PC-9 (cell line): ENCODE measurements around the gene DNAJA1. TPM values are rescaled to one million over a fixed set of nuclear protein-coding genes. Genes with fewer than 3 reads are reported as not detected.

ENCODE experiments used
- BruUV-seq: library from RNA; stranded (reverse); fragments of 400-500 nt; replicated peaks from 2 replicates; lab custom pipeline; 2021; lab: Mats Ljungman, UMichigan
- CTCF ChIA-PET: fragments of 300-600 bp; sonication (Branson Sonifier 250); formaldehyde crosslinking; loops from one replicate; lab custom pipeline; 2022; ENCODE audit warnings: antibody characterized with exemption; lab: Charles Lee
- POLR2A ChIA-PET: fragments of 300-600 bp; sonication (Branson Sonifier 250); formaldehyde crosslinking; loops from one replicate; lab custom pipeline; 2022; ENCODE audit warnings: antibody characterized with exemption; ENCODE audit not compliant: unreplicated experiment; lab: Charles Lee
- DNase-seq, 2 experiments: peaks; one replicate each; pipeline versions ENCODE4 v3.0.0 to v3.0.0-alpha.2; 2015 to 2022; ENCODE audit warnings: mixed read lengths in 1 of 2
- H2AFZ ChIP-seq: fragments of 200-600 bp; sonication (generic); 2 replicates; pipeline ENCODE4 v1.8.1; 2017; ENCODE audit warnings: antibody characterized with exemption
- H3F3A ChIP-seq: fragments of 200-600 bp; sonication (generic); 2 replicates; pipeline ENCODE4 v1.8.1; 2017; ENCODE audit warnings: antibody characterized with exemption, mild to moderate bottlenecking, low read depth; ENCODE audit not compliant: insufficient read depth
- H3K27ac ChIP-seq: fragments of 200-600 bp; sonication (generic); 2 replicates; pipeline ENCODE4 v1.6.1; 2016; ENCODE audit warnings: mixed run types
- H3K27me3 ChIP-seq: fragments of 200-600 bp; sonication (generic); 2 replicates; pipeline ENCODE4 v1.6.1; 2016; ENCODE audit warnings: low read depth, mixed run types; ENCODE audit not compliant: insufficient read depth
- H3K36me3 ChIP-seq: fragments of 200-600 bp; sonication (generic); 2 replicates; pipeline ENCODE4 v1.6.1; 2016; ENCODE audit warnings: low read depth, mixed run types
- H3K4me1 ChIP-seq: fragments of 200-600 bp; sonication (generic); replicated peaks from 2 replicates; pipeline ENCODE4 v1.6.1; 2016; ENCODE audit warnings: mixed run types; ENCODE audit not compliant: insufficient read depth
- H3K4me2 ChIP-seq: fragments of 200-600 bp; sonication (generic); 2 replicates; pipeline ENCODE4 v1.6.1; 2017; ENCODE audit warnings: mixed run types
- H3K4me3 ChIP-seq: fragments of 200-600 bp; sonication (generic); 2 replicates; pipeline ENCODE4 v1.6.1; 2016; ENCODE audit warnings: mixed run types
- H3K79me2 ChIP-seq: fragments of 200-600 bp; sonication (generic); 2 replicates; pipeline ENCODE4 v1.6.1; 2017; ENCODE audit warnings: low read depth, mixed run types
- H3K9me2 ChIP-seq: fragments of 200-600 bp; sonication (generic); 2 replicates; pipeline ENCODE4 v1.8.1; 2017; ENCODE audit warnings: mild to moderate bottlenecking; ENCODE audit not compliant: insufficient read depth
- H3K9me3 ChIP-seq: fragments of 200-600 bp; sonication (generic); 2 replicates; pipeline ENCODE4 v1.8.1; 2016; ENCODE audit warnings: low read depth; ENCODE audit not compliant: insufficient read depth
- H4K20me1 ChIP-seq: fragments of 200-600 bp; sonication (generic); 2 replicates; pipeline ENCODE4 v1.8.1; 2017; ENCODE audit not compliant: insufficient read depth
- EZH2 ChIP-seq: fragments of 200-600 bp; sonication (generic); IDR thresholded peaks from 2 replicates; pipeline ENCODE4 v1.8.0; 2017; ENCODE audit warnings: antibody characterized with exemption, low read depth
- intact Hi-C: fragments of 100-400 bp; cut with micrococcal nuclease; formaldehyde crosslinking; loops from one replicate; pipeline ENCODE4 v1.10.0; 2022; ENCODE audit not compliant: unreplicated experiment
- total RNA-seq: library from RNA; stranded (reverse); gene quantifications from 2 replicates; pipeline ENCODE4 v1.2.3, GENCODE V29; 2021
- TF ChIP-seq, protein P1 (sequence below): fragments of 200-600 bp; sonication (generic); conservative IDR thresholded peaks from 2 replicates; pipeline ENCODE4 v1.6.1; 2017; ENCODE audit warnings: mixed run types, antibody characterized with exemption, mild to moderate bottlenecking, moderate library complexity

The DNAJA1 gene
- total RNA-seq, 1 experiment from 2014 or later = 88.4 TPM

DNA sequence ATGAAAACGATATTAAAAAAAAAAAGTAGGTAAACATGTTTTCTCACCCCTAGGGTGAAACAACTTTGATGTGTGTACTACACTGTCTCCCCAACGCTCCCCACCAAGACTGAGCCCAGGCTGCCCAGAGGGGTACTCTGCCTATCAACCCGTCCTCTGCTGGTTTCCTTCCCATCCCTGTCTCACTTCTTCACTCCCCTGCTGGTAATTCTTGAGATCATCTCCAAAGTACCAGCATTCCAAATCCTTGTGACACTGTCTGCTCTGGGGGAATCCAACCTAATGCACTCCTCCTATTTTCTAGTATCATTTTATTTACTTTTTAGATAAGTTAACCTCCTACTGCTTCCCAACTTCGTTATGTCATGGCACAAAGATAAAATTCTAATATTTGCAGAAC, 17.3 kb upstream of the DNAJA1 start:
- Histone ChIP-seq H3K27me3 (no peaks in the 10 kb centered on the region), H3K36me3 (no peaks in the 10 kb centered on the region), H3K9me3 (no peaks in the 10 kb centered on the region), H3K4me2 (no peak overlapping the region), H3K9me2 (no peaks in the 10 kb centered on the region), H2AFZ (no peak overlapping the region), H3F3A (no peaks in the 10 kb centered on the region), H3K4me3 (no peak overlapping the region), H3K79me2 (no peaks in the 10 kb centered on the region), H3K27ac (no peak overlapping the region), H3K4me1 (no peaks in the 10 kb centered on the region), H4K20me1 (no peaks in the 10 kb centered on the region)
- TF ChIP-seq, protein P1, sequence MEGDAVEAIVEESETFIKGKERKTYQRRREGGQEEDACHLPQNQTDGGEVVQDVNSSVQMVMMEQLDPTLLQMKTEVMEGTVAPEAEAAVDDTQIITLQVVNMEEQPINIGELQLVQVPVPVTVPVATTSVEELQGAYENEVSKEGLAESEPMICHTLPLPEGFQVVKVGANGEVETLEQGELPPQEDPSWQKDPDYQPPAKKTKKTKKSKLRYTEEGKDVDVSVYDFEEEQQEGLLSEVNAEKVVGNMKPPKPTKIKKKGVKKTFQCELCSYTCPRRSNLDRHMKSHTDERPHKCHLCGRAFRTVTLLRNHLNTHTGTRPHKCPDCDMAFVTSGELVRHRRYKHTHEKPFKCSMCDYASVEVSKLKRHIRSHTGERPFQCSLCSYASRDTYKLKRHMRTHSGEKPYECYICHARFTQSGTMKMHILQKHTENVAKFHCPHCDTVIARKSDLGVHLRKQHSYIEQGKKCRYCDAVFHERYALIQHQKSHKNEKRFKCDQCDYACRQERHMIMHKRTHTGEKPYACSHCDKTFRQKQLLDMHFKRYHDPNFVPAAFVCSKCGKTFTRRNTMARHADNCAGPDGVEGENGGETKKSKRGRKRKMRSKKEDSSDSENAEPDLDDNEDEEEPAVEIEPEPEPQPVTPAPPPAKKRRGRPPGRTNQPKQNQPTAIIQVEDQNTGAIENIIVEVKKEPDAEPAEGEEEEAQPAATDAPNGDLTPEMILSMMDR = no peak
- TF ChIP-seq EZH2 = no peak
- intact Hi-C loops = loop anchor here (10.0 kb wide), 1 partner anchor 217 kb away; no protein-coding TSS in a partner anchor
- POLR2A ChIA-PET = no interaction called here
- CTCF ChIA-PET = interaction anchor here (0.7 kb wide), 1 partner anchor 85 kb away, joined by 6 read pairs; no protein-coding TSS in a partner anchor
- no peak for DNase-seq
- BruUV-seq = no TSS peak

DNA sequence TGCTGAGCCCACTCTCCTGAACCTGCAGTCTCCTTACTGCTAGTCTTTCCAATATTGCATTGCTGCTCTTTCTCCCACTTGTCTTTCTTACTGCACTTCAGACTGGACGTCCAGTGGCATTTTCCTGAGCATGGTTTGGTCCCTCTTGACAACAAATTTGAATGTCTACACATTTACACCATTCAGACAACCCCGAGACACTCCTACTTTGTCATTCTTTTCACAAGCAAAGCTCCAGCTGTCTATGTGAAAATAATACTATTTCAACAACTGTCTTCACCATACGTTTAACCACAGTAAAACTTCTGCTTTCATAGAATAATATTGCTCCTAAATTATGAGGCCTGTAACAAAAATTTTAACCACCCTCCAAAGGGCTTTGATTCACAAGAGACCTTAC, 13.2 kb upstream of the DNAJA1 start:
- Histone ChIP-seq H3K79me2 (no peaks in the 10 kb centered on the region), H3K27ac (no peak overlapping the region), H3K4me2 (no peak overlapping the region), H3K9me2 (no peaks in the 10 kb centered on the region), H3K9me3 (no peaks in the 10 kb centered on the region), H3K4me1 (no peaks in the 10 kb centered on the region), H3F3A (peaks cover 6% of the 10 kb centered on the region; the same call in 1 of the 2 replicates), H3K4me3 (no peak overlapping the region), H2AFZ (no peak overlapping the region), H4K20me1 (0 out of 2 replicates have a peak, but pooled peaks cover 6% of the 10 kb centered on the region), H3K27me3 (no peaks in the 10 kb centered on the region), H3K36me3 (no peaks in the 10 kb centered on the region)
- no peak for DNase-seq
- intact Hi-C loops = no loop called here
- BruUV-seq = no TSS peak
- no peak for TF ChIP-seq EZH2
- TF ChIP-seq, protein P1 = no peak
- POLR2A ChIA-PET = interaction anchor here (0.6 kb wide), 1 partner anchor 15 kb away, joined by 4 read pairs; no protein-coding TSS in a partner anchor
- CTCF ChIA-PET = no interaction called here

DNA sequence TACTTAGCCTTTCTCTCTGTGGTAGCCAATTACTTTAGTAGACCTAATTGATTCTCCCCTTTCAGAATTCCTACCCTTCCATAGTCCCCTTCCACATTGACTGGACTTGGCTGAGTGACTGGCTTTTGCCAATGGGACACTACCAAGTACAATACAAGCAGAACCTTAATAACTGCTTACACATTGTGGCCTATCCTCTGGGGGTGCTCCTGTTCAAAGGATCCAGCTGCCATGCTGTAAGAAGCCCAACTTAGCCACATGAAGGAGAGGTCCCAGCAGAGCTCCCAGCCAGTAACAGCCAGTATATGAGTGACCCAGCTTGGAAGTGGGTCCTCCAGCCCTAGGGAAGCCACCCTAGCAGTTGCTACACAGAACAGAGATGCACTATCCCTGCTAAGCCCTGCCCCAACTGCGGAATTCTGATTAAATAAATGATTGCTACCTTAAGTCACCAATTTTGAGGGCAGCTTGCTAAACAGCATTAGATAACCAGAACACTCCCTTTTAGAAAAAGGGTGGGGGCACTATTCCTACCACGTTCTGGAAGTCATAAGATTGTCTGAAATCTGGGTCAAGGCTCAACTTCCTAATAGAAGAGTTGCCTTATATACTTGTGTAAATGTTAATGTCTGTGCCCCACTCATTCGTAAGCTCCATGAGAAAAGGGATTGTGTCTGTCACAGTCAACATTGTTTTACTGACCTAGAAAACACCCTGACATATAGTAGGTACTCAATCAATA, 12.6 kb upstream of the DNAJA1 start:
- Histone ChIP-seq H3K27me3 (no peaks in the 10 kb centered on the region), H4K20me1 (0 out of 2 replicates have a peak, but pooled peaks cover 6% of the 10 kb centered on the region), H3K36me3 (no peaks in the 10 kb centered on the region), H3K4me1 (no peaks in the 10 kb centered on the region), H3K4me2 (no peak overlapping the region), H3F3A (peaks cover 6% of the 10 kb centered on the region; the same call in 1 of the 2 replicates), H3K9me2 (no peaks in the 10 kb centered on the region), H2AFZ (no peak overlapping the region), H3K79me2 (no peaks in the 10 kb centered on the region), H3K27ac (no peak overlapping the region), H3K9me3 (no peaks in the 10 kb centered on the region), H3K4me3 (no peak overlapping the region)
- no peak for DNase-seq
- CTCF ChIA-PET = no interaction called here
- BruUV-seq = no TSS peak
- POLR2A ChIA-PET = no interaction called here
- no peak for TF ChIP-seq EZH2
- TF ChIP-seq, protein P1 = no peak
- intact Hi-C loops = no loop called here
